ENCODE measurements around the gene CLIC1.

Gene CLIC1

GRCh38 chr6:31741815-31742214, 5.5 kb upstream of the CLIC1 start:
- TF ChIP-seq SIN3A (IDR thresholded peaks at IDR 0.05; ENCODE audit: borderline replicate concordance, insufficient read depth, low read length), result no peak
- no peak for TF ChIP-seq FOXP2 (optimal IDR thresholded peaks at IDR 0.05; ENCODE audit: borderline replicate concordance, extremely low read depth, extremely low read length, insufficient read depth)

GRCh38 chr6:31740397-31741223, 4.3 kb upstream of the CLIC1 start:
- TF ChIP-seq FOXP2 (optimal IDR thresholded peaks at IDR 0.05; ENCODE audit: borderline replicate concordance, extremely low read depth, extremely low read length, insufficient read depth) (no peak), POLR2AphosphoS5 (IDR thresholded peaks at IDR 0.05; ENCODE audit: low read depth, low read length) (peak; percentile 65; the same call in 1 of the 2 replicates), REST (IDR thresholded peaks at IDR 0.05; ENCODE audit: insufficient read depth in 1 of 2, low read depth in 2 of 2, low read length in 2 of 2) (0 out of 4 replicates have a peak, but pooled peaks of 1 of the 2 experiments have one; percentile 52)

- TF ChIP-seq SIN3A (IDR thresholded peaks at IDR 0.05; ENCODE audit: borderline replicate concordance, insufficient read depth, low read length), result 0 out of 2 replicates have a peak, but pooled peaks have one; percentile 11
- TF ChIP-seq TAF1 (IDR thresholded peaks at IDR 0.05; ENCODE audit: borderline replicate concordance, insufficient read depth, low read length), result peak; percentile 82
- TF ChIP-seq REST (IDR thresholded peaks at IDR 0.05; ENCODE audit: insufficient read depth in 1 of 2, low read depth in 2 of 2, low read length in 2 of 2), result no peak
- TF ChIP-seq FOXP2 (optimal IDR thresholded peaks at IDR 0.05; ENCODE audit: borderline replicate concordance, extremely low read depth, extremely low read length, insufficient read depth), result no peak
- peak; percentile 93 for TF ChIP-seq POLR2AphosphoS5 (IDR thresholded peaks at IDR 0.05; ENCODE audit: low read depth, low read length)
Observed at GRCh38 chr6:31739639-31740396, 3.5 kb upstream of the CLIC1 start, which contains the start of gene MSH5. TSS of gene MSH5 (plus strand) at chr6:31740005. CDS start at chr6:31740467, 462 bp downstream.

- TF ChIP-seq SIN3A (IDR thresholded peaks at IDR 0.05; ENCODE audit: borderline replicate concordance, insufficient read depth, low read length) (0 out of 2 replicates have a peak, but pooled peaks have one; percentile 11), TAF1 (IDR thresholded peaks at IDR 0.05; ENCODE audit: borderline replicate concordance, insufficient read depth, low read length) (no peak), POLR2AphosphoS5 (IDR thresholded peaks at IDR 0.05; ENCODE audit: low read depth, low read length) (no peak), FOXP2 (optimal IDR thresholded peaks at IDR 0.05; ENCODE audit: borderline replicate concordance, extremely low read depth, extremely low read length, insufficient read depth) (no peak), REST (IDR thresholded peaks at IDR 0.05; ENCODE audit: insufficient read depth in 1 of 2, low read depth in 2 of 2, low read length in 2 of 2) (0 out of 4 replicates have a peak, but pooled peaks of 1 of the 2 experiments have one; percentile 20)
Observed at GRCh38 chr6:31737991-31738979, 2.0 kb upstream of the CLIC1 start.
